HepG2 (cell line): ENCODE data around the gene KCNT2. TPM values are rescaled to one million over a fixed set of nuclear protein-coding genes. Genes with fewer than 3 reads are reported as not detected.

Experiments
- ATAC-seq: fragments of 200-7000 bp; cut with Tn5 transposase; 3 replicates; pipeline ENCODE4 v1.9.1; 2020; ENCODE audit warnings: mild to moderate bottlenecking, moderate library complexity
- BruUV-seq: library from RNA; stranded (reverse); fragments of 400-500 nt; replicated peaks from 2 replicates; lab custom pipeline; 2021; lab: Mats Ljungman, UMichigan
- CTCF ChIA-PET: fragments of 300-600 bp; formaldehyde crosslinking; extraction: SDS; loops from one replicate; lab custom pipeline; 2021; ENCODE audit warnings: low total read pairs, inconsistent platforms, low intra/inter-chr PET ratio; lab: Yijun Ruan, JAX
- POLR2A ChIA-PET: fragments of 350-600 bp; sonication (Branson Sonifier 250); formaldehyde crosslinking; loops from one replicate; lab custom pipeline; 2020; ENCODE audit warnings: antibody characterized with exemption, inconsistent platforms; lab: Yijun Ruan, JAX
- DNase-seq: peaks from one replicate; pipeline ENCODE4 v3.0.0-alpha.2; 2015; ENCODE audit warnings: low spot score
- FAIRE-seq: peaks from 3 replicates; lab custom pipeline; 2011; peaks lifted over from hg19 to GRCh38; lab: Jason Lieb, UNC
- H2AFZ ChIP-seq: one replicate; pipeline ENCODE4 v1.6.1; 2011; ENCODE audit warnings: low read length, inconsistent platforms
- H3K27ac ChIP-seq: fragments of 300-600 bp; 3 replicates; pipeline ENCODE4 v1.8.0; 2011; ENCODE audit warnings: mixed run types, mild to moderate bottlenecking, mixed read lengths, low read length, inconsistent platforms; ENCODE audit not compliant: insufficient read depth; ENCODE audit errors: extremely low read length
- H3K27me3 ChIP-seq, 2 experiments: fragments of 200-600 bp in 1 of 2; 2 replicates in 1 of 2; 3 replicates in 1 of 2; pipeline versions ENCODE4 v1.6.0 to v1.8.0; 2011; ENCODE audit warnings: low read length in 2 of 2, mild to moderate bottlenecking in 2 of 2, moderate library complexity in 2 of 2, inconsistent platforms in 1 of 2; ENCODE audit not compliant: insufficient read depth in 2 of 2, control insufficient read depth in 1 of 2
- H3K36me3 ChIP-seq, 2 experiments: fragments of 200-600 bp in 1 of 2; replicated peaks in 1 of 2; 2 replicates in 1 of 2; 3 replicates in 1 of 2; pipeline versions ENCODE4 v1.5.1 to v1.8.0; 2011; ENCODE audit warnings: low read length in 2 of 2, inconsistent platforms in 1 of 2; ENCODE audit not compliant: insufficient read depth in 2 of 2, control insufficient read depth in 1 of 2
- H3K4me1 ChIP-seq: 2 replicates; pipeline ENCODE4 v1.5.1; 2012; ENCODE audit warnings: low read length, inconsistent platforms; ENCODE audit not compliant: insufficient read depth
- H3K4me2 ChIP-seq: 2 replicates; pipeline ENCODE4 v1.6.0; 2011; ENCODE audit warnings: low read depth, low read length, inconsistent platforms
- H3K4me3 ChIP-seq, 3 experiments: fragments of 200-600 bp in 1 of 3; sonication (generic), shearing (Covaris generic) in 1 of 3; replicated peaks in 1 of 3; 2 replicates each; pipeline ENCODE4 v1.5.1; 2011 to 2016; ENCODE audit warnings: low read length in 3 of 3, inconsistent platforms in 2 of 3, low read depth in 2 of 3, mild to moderate bottlenecking in 2 of 3, control low read depth in 1 of 3, mixed read lengths in 1 of 3; ENCODE audit not compliant: insufficient read depth in 1 of 3
- H3K79me2 ChIP-seq: one replicate; pipeline ENCODE4 v1.6.1; 2011; ENCODE audit warnings: low read length, inconsistent platforms; ENCODE audit not compliant: insufficient read depth
- H3K9ac ChIP-seq: 2 replicates; pipeline ENCODE4 v1.6.0; 2011; ENCODE audit warnings: mild to moderate bottlenecking, low read depth, low read length, inconsistent platforms; ENCODE audit not compliant: insufficient read depth
- H3K9me3 ChIP-seq: 2 replicates; pipeline ENCODE4 v1.5.1; 2012; ENCODE audit warnings: mild to moderate bottlenecking, low read length
- H4K20me1 ChIP-seq: 2 replicates; pipeline ENCODE4 v1.6.0; 2011; ENCODE audit warnings: inconsistent platforms, mild to moderate bottlenecking, low read length, moderate library complexity; ENCODE audit not compliant: insufficient read depth
- ERF ChIP-seq: IDR thresholded peaks from 2 replicates; pipeline ENCODE4 v1.6.1; 2018; ENCODE audit warnings: missing biosample characterization, missing genetic modification reagents
- SRSF1 ChIP-seq: fragments of 200-400 bp; formaldehyde crosslinking; optimal IDR thresholded peaks from 2 replicates; pipeline ENCODE3; 2017; ENCODE audit warnings: mild to moderate bottlenecking, low read depth, low read length, moderate library complexity
- ZNF367 ChIP-seq: sonication (generic); formaldehyde crosslinking; IDR thresholded peaks from 2 replicates; pipeline ENCODE4 v1.4.0; 2020; ENCODE audit warnings: missing genetic modification reagents, borderline replicate concordance
- ZNF644 ChIP-seq: IDR thresholded peaks from 2 replicates; pipeline ENCODE4 v1.6.1; 2016; ENCODE audit warnings: low read depth
- ZNF839 ChIP-seq: sonication (generic); formaldehyde crosslinking; IDR thresholded peaks from 2 replicates; pipeline ENCODE4 v1.4.0; 2020; ENCODE audit warnings: missing genetic modification reagents, mild to moderate bottlenecking, borderline replicate concordance
- WGBS: methylation state at CpG from one replicate; pipeline ENCODE4 v1.1.6; 2017; ENCODE audit warnings: low lambda C conversion rate; 5-methylcytosine and 5-hydroxymethylcytosine counted together
- in situ Hi-C: cut with HindIII; loops from 2 replicates; pipeline ENCODE4 v1.10.0; 2017; ENCODE audit warnings: low pct_unique_long_range_greater_than_20kb; ENCODE audit not compliant: extremely low pct_ligation_motif_present
- intact Hi-C: fragments of 100-400 bp; cut with micrococcal nuclease; formaldehyde crosslinking; loops from one replicate; pipeline ENCODE4 v1.10.0; 2022; ENCODE audit not compliant: unreplicated experiment
- polyA plus RNA-seq, 8 experiments: library from polyadenylated mRNA; depleted of rRNA in 3 of 8; stranded (reverse) in 7 of 8; unstranded in 1 of 8; fragments of >200 nt; fragmentation: Illumina TruSeq in 4 of 8; extraction: Trizol in 4 of 8; gene quantifications; 2 replicates each; pipeline versions ENCODE4 v1.2.1 to v1.2.3, GENCODE V29; 2011 to 2016; ENCODE audit warnings: low read depth in 4 of 8, missing spikeins in 1 of 8, mixed read lengths in 1 of 8; ENCODE audit not compliant: insufficient read depth in 1 of 8
- total RNA-seq, 5 experiments: library from RNA; depleted of rRNA; stranded (reverse); fragments of >200 nt; fragmentation: Illumina TruSeq; extraction: Trizol; gene quantifications; 2 replicates each; pipeline ENCODE4 v1.2.3, GENCODE V29; 2016; ENCODE audit warnings: low read depth in 1 of 5
- TF ChIP-seq, protein P1 (sequence below): sonication (generic); formaldehyde crosslinking; IDR thresholded peaks from 2 replicates; pipeline ENCODE4 v1.5.1; 2020; ENCODE audit warnings: mild to moderate bottlenecking, missing genetic modification reagents, moderate library complexity

KCNT2 gene
- total and polyA plus RNA-seq, 2 of the 13 experiments (the other 11 are each of a cell fraction or from before 2014, with no cell fraction given) = not detected

DNA sequence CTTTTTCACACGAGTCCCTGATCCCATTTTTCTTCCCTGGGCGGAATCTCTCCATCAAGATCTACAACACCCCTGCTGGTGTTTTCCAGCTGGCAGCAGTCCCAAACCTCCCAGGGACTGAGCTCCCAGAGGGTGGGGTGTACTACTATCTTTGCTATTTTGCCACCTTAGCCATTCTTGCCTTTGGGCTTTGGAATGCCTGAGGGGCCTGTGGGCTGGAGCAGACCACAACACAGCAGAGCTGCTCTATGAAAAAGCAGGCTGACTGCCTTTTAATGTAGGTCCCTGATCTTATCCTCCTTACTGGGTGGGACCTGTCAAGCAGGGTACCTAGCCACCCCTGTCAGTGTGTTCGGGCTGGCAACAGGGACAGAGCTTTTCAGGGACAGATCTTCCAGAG, 91.9 kb downstream of the KCNT2 start (continued):
- no peak for TF ChIP-seq ZNF839 (CRISPR knock-in tag)
- no peak for TF ChIP-seq ERF
- no peak for TF ChIP-seq ZNF367 (CRISPR knock-in tag)

GRCh38 chr1:196515904-196516303, 92.3 kb downstream of the KCNT2 start:
- Histone ChIP-seq H3K79me2 (no peaks in the 10 kb centered on the region), H3K27ac (no peak overlapping the region), H3K4me3 (no peak overlapping the region), H3K4me2 (no peak overlapping the region), H2AFZ (no peak overlapping the region), H4K20me1 (no peaks in the 10 kb centered on the region), H3K36me3 (no peaks in the 10 kb centered on the region), H3K9me3 (peaks cover 16% of the 10 kb centered on the region; the same call in 1 of the 2 replicates), H3K27me3 (no peaks in the 10 kb centered on the region), H3K4me1 (no peaks in the 10 kb centered on the region), H3K9ac (no peak overlapping the region)
- no TSS peak for BruUV-seq
- no peak for DNase-seq
- no CpG with 5 or more reads among the region's 2 CpGs for WGBS
- intact Hi-C loops = no loop called here
- POLR2A ChIA-PET = no interaction called here
- CTCF ChIA-PET = no interaction called here
- no peak for FAIRE-seq
- TF ChIP-seq, protein P1, sequence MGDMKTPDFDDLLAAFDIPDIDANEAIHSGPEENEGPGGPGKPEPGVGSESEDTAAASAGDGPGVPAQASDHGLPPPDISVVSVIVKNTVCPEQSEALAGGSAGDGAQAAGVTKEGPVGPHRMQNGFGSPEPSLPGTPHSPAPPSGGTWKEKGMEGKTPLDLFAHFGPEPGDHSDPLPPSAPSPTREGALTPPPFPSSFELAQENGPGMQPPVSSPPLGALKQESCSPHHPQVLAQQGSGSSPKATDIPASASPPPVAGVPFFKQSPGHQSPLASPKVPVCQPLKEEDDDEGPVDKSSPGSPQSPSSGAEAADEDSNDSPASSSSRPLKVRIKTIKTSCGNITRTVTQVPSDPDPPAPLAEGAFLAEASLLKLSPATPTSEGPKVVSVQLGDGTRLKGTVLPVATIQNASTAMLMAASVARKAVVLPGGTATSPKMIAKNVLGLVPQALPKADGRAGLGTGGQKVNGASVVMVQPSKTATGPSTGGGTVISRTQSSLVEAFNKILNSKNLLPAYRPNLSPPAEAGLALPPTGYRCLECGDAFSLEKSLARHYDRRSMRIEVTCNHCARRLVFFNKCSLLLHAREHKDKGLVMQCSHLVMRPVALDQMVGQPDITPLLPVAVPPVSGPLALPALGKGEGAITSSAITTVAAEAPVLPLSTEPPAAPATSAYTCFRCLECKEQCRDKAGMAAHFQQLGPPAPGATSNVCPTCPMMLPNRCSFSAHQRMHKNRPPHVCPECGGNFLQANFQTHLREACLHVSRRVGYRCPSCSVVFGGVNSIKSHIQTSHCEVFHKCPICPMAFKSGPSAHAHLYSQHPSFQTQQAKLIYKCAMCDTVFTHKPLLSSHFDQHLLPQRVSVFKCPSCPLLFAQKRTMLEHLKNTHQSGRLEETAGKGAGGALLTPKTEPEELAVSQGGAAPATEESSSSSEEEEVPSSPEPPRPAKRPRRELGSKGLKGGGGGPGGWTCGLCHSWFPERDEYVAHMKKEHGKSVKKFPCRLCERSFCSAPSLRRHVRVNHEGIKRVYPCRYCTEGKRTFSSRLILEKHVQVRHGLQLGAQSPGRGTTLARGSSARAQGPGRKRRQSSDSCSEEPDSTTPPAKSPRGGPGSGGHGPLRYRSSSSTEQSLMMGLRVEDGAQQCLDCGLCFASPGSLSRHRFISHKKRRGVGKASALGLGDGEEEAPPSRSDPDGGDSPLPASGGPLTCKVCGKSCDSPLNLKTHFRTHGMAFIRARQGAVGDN (CRISPR knock-in tag) = no peak
- no peak for TF ChIP-seq ZNF644
- TF ChIP-seq SRSF1 = no peak
- no peak for ATAC-seq
- in situ Hi-C loops = no loop called here
